GM23338 (cell line): ENCODE results near the gene CD46. TPM values are rescaled to one million over a fixed set of nuclear protein-coding genes. Genes with fewer than 3 reads are reported as not detected.
A peak's percentile ranks its signal among the peaks of the same experiment; 100 is the strongest.

Experiments used
- ATAC-seq: fragments of 200-7000 bp; cut with Tn5 transposase; 3 replicates; pipeline ENCODE4 v1.9.1; 2020
- DNase-seq: peaks from one replicate; pipeline ENCODE4 v3.0.0-alpha.2; 2015; ENCODE audit warnings: low spot score
- H2AFZ ChIP-seq: fragments of 200-600 bp; sonication (generic); 2 replicates; pipeline ENCODE4 v1.8.0; 2016; ENCODE audit warnings: antibody characterized with exemption, mild to moderate bottlenecking, moderate library complexity
- H3F3A ChIP-seq: fragments of 200-600 bp; sonication (generic); replicated peaks from 2 replicates; pipeline ENCODE4 v1.8.0; 2017; ENCODE audit warnings: antibody characterized with exemption, mixed run types, low read depth
- H3K27ac ChIP-seq: fragments of 200-600 bp; sonication (generic); 2 replicates; pipeline ENCODE4 v1.6.1; 2016; ENCODE audit warnings: low read depth
- H3K27me3 ChIP-seq: fragments of 200-600 bp; sonication (generic); 2 replicates; pipeline ENCODE4 v1.8.0; 2016; ENCODE audit warnings: mild to moderate bottlenecking, mixed run types, moderate library complexity; ENCODE audit not compliant: insufficient read depth
- H3K36me3 ChIP-seq: fragments of 200-600 bp; sonication (generic); 2 replicates; pipeline ENCODE4 v1.8.0; 2016; ENCODE audit warnings: mild to moderate bottlenecking; ENCODE audit not compliant: insufficient read depth
- H3K4me1 ChIP-seq: fragments of 200-600 bp; sonication (generic); 2 replicates; pipeline ENCODE4 v1.8.0; 2016; ENCODE audit warnings: mild to moderate bottlenecking, moderate library complexity; ENCODE audit not compliant: insufficient read depth
- H3K4me2 ChIP-seq: fragments of 200-600 bp; sonication (generic); 2 replicates; pipeline ENCODE4 v1.7.1; 2017; ENCODE audit warnings: mixed run types
- H3K4me3 ChIP-seq: fragments of 200-600 bp; sonication (generic); 2 replicates; pipeline ENCODE4 v1.6.1; 2016; ENCODE audit warnings: mixed run types
- H3K79me2 ChIP-seq: fragments of 200-600 bp; sonication (generic); replicated peaks from 2 replicates; pipeline ENCODE4 v1.8.0; 2017; ENCODE audit warnings: mild to moderate bottlenecking; ENCODE audit not compliant: insufficient read depth
- H3K9me2 ChIP-seq: fragments of 200-600 bp; sonication (generic); 2 replicates; pipeline ENCODE4 v1.8.0; 2017; ENCODE audit not compliant: insufficient read depth
- H4K20me1 ChIP-seq: fragments of 200-600 bp; sonication (generic); replicated peaks from 2 replicates; pipeline ENCODE4 v1.8.0; 2017; ENCODE audit warnings: mild to moderate bottlenecking; ENCODE audit not compliant: insufficient read depth
- H3K27ac Mint-ChIP-seq: 2 replicates; pipeline ENCODE4 v1.8.0; 2020; ENCODE audit warnings: inconsistent platforms, mild to moderate bottlenecking, moderate library complexity, mixed read lengths
- H3K27me3 Mint-ChIP-seq: 3 replicates; pipeline ENCODE4 v1.8.0; 2022; ENCODE audit warnings: low read depth, mild to moderate bottlenecking, moderate library complexity, mixed read lengths, inconsistent platforms; ENCODE audit not compliant: insufficient read depth, poor library complexity
- H3K36me3 Mint-ChIP-seq: 3 replicates; pipeline ENCODE4 v1.8.0; 2021; ENCODE audit warnings: low read depth, mild to moderate bottlenecking, inconsistent platforms, moderate library complexity, mixed read lengths
- H3K4me1 Mint-ChIP-seq: 3 replicates; pipeline ENCODE4 v1.8.0; 2020; ENCODE audit warnings: mild to moderate bottlenecking, inconsistent platforms, mixed read lengths
- H3K4me3 Mint-ChIP-seq: 3 replicates; pipeline ENCODE4 v1.8.0; 2021; ENCODE audit warnings: moderate library complexity, mild to moderate bottlenecking, inconsistent platforms, mixed read lengths
- H3K9me3 Mint-ChIP-seq: 3 replicates; pipeline ENCODE4 v1.8.0; 2020; ENCODE audit warnings: moderate library complexity, mild to moderate bottlenecking, inconsistent platforms, mixed read lengths
- CREB1 ChIP-seq: fragments of 250-450 bp; sonication (Bioruptor Pico); IDR thresholded peaks from 2 replicates; pipeline ENCODE4 v1.5.0; 2020; ENCODE audit warnings: low read depth, mild to moderate bottlenecking, moderate library complexity
- ETS1 ChIP-seq: IDR thresholded peaks from 2 replicates; pipeline ENCODE4 v1.6.1; 2016; ENCODE audit warnings: antibody characterized with exemption
- EZH2 ChIP-seq: fragments of 200-600 bp; sonication (generic); IDR thresholded peaks from one replicate; pipeline ENCODE4 v1.8.0; 2017; ENCODE audit warnings: antibody characterized with exemption, mild to moderate bottlenecking, low read depth; ENCODE audit not compliant: unreplicated experiment
- EZH2phosphoT487 ChIP-seq: fragments of 200-600 bp; sonication (generic); IDR thresholded peaks from one replicate; pipeline ENCODE4 v1.8.1; 2018; ENCODE audit warnings: antibody characterized with exemption; ENCODE audit not compliant: unreplicated experiment
- JUNB ChIP-seq: IDR thresholded peaks from one replicate; pipeline ENCODE4 v1.6.1; 2016; ENCODE audit warnings: antibody characterized with exemption; ENCODE audit not compliant: unreplicated experiment
- NANOG ChIP-seq: IDR thresholded peaks from 2 replicates; pipeline ENCODE4 v1.6.1; 2016; ENCODE audit warnings: antibody characterized with exemption, borderline replicate concordance
- POLR2AphosphoS5 ChIP-seq: IDR thresholded peaks from 2 replicates; pipeline ENCODE4 v1.6.1; 2016; ENCODE audit warnings: antibody characterized with exemption, low read depth
- REST ChIP-seq: IDR thresholded peaks from one replicate; pipeline ENCODE4 v1.6.1; 2018; ENCODE audit warnings: antibody characterized with exemption; ENCODE audit not compliant: unreplicated experiment
- STAT1 ChIP-seq: IDR thresholded peaks from one replicate; pipeline ENCODE4 v1.6.1; 2016; ENCODE audit warnings: antibody characterized with exemption; ENCODE audit not compliant: unreplicated experiment
- ZNF114 ChIP-seq: fragments of 250-450 bp; sonication (Bioruptor Pico); IDR thresholded peaks from 2 replicates; pipeline ENCODE4 v1.5.0; 2020; ENCODE audit warnings: mild to moderate bottlenecking, moderate library complexity
- polyA plus RNA-seq: library from polyadenylated mRNA; unstranded; fragments of >200 nt; fragmentation: Nextera tagmentation; extraction: Ambion mirVana; gene quantifications from 2 replicates; pipeline ENCODE4 v1.2.1, GENCODE V29; 2016
- total RNA-seq: library from RNA; depleted of rRNA; stranded (reverse); fragments of >200 nt; shearing (Covaris generic); gene quantifications from 2 replicates; pipeline ENCODE4 v1.2.3, GENCODE V29; 2014
- TF ChIP-seq, protein P1 (sequence below), 2 experiments: fragments of 200-600 bp in 1 of 2; sonication (generic) in 1 of 2; conservative IDR thresholded peaks; 2 replicates each; pipeline versions ENCODE4 v1.5.1 to v1.6.1; 2016 to 2017; ENCODE audit warnings: antibody characterized with exemption in 2 of 2, low read depth in 2 of 2, mild to moderate bottlenecking in 2 of 2, moderate library complexity in 1 of 2

The CD46 gene
- total and polyA plus RNA-seq, 2 experiments from 2014 or later: 199 to 209 TPM

GRCh38 chr1:207840380-207840779 lies 88.5 kb downstream of the CD46 start:
- no peaks in the 10 kb centered on the region for H3K9me3 Mint-ChIP-seq
- H3K36me3 Mint-ChIP-seq: no peaks in the 10 kb centered on the region
- no peak overlapping the region for H3K27ac ChIP-seq
- no peak overlapping the region for H2AFZ ChIP-seq
- H3K79me2 ChIP-seq: no peaks in the 10 kb centered on the region
- TF ChIP-seq CREB1 (no peak), NANOG (no peak), ETS1 (no peak), EZH2 (no peak), ZNF114 (CRISPR knock-in tag) (no peak), EZH2phosphoT487 (no peak), POLR2AphosphoS5 (no peak)
- TF ChIP-seq, protein P1, sequence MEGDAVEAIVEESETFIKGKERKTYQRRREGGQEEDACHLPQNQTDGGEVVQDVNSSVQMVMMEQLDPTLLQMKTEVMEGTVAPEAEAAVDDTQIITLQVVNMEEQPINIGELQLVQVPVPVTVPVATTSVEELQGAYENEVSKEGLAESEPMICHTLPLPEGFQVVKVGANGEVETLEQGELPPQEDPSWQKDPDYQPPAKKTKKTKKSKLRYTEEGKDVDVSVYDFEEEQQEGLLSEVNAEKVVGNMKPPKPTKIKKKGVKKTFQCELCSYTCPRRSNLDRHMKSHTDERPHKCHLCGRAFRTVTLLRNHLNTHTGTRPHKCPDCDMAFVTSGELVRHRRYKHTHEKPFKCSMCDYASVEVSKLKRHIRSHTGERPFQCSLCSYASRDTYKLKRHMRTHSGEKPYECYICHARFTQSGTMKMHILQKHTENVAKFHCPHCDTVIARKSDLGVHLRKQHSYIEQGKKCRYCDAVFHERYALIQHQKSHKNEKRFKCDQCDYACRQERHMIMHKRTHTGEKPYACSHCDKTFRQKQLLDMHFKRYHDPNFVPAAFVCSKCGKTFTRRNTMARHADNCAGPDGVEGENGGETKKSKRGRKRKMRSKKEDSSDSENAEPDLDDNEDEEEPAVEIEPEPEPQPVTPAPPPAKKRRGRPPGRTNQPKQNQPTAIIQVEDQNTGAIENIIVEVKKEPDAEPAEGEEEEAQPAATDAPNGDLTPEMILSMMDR (conservative IDR thresholded peaks at IDR 0.05; ENCODE audit: low read depth in 2 of 2): peak; percentile 17 to 18; a peak in 1 of 4 replicates
- peaks cover 2% of the 10 kb centered on the region for H3K27me3 Mint-ChIP-seq
- H3K27ac Mint-ChIP-seq: no peak overlapping the region
- no peaks in the 10 kb centered on the region for H3K4me1 ChIP-seq
- no peaks in the 10 kb centered on the region for H3F3A ChIP-seq
- no peak overlapping the region for H3K4me3 Mint-ChIP-seq
- peaks cover 7% of the 10 kb centered on the region; the same call in 2 of the 3 replicates for H3K4me1 Mint-ChIP-seq
- DNase-seq (peak; percentile 25), ATAC-seq (peak; percentile 67)
- H3K4me3 ChIP-seq: no peak overlapping the region
- H4K20me1 ChIP-seq: no peaks in the 10 kb centered on the region
- H3K27me3 ChIP-seq: no peaks in the 10 kb centered on the region
- no peaks in the 10 kb centered on the region for H3K36me3 ChIP-seq
- H3K9me2 ChIP-seq: 0 out of 2 replicates have a peak, but pooled peaks cover 6% of the 10 kb centered on the region
- no peak overlapping the region for H3K4me2 ChIP-seq

DNA sequence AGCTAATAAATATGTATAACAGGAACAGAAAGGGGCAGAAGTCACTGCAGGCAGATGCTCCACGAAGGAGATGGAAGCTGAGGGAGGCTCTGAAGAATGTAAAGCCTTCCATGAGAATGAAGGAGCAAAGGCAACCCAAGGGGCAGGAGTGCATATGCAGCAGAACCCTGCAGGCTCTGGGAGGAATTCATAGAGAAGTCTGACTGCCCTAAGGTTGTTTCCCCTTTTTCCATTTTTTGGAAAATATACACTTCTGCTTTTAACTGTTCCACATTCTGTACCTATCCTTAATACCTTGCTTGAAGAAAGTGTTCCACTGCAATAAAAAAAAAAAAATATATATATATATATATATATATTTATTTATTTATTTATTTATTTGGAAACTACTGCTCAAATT lies 89.4 kb downstream of the CD46 start:
- no peak overlapping the region for H2AFZ ChIP-seq
- no peaks in the 10 kb centered on the region for H3K79me2 ChIP-seq
- Mint-ChIP-seq H3K27ac (no peak overlapping the region), H3K9me3 (no peaks in the 10 kb centered on the region), H3K27me3 (peaks cover 2% of the 10 kb centered on the region), H3K36me3 (no peaks in the 10 kb centered on the region), H3K4me3 (no peak overlapping the region), H3K4me1 (peaks cover 7% of the 10 kb centered on the region; the same call in 2 of the 3 replicates)
- H3F3A ChIP-seq: no peaks in the 10 kb centered on the region
- H3K36me3 ChIP-seq: no peaks in the 10 kb centered on the region
- no peak overlapping the region for H3K27ac ChIP-seq
- DNase-seq (peak; percentile 29), ATAC-seq (no peak; the same call in 2 of the 3 replicates)
- H3K4me3 ChIP-seq: no peak overlapping the region
- no peaks in the 10 kb centered on the region for H3K9me2 ChIP-seq
- H3K4me1 ChIP-seq: no peaks in the 10 kb centered on the region
- H3K27me3 ChIP-seq: no peaks in the 10 kb centered on the region
- no peak overlapping the region for H3K4me2 ChIP-seq
- H4K20me1 ChIP-seq: no peaks in the 10 kb centered on the region
- TF ChIP-seq JUNB (no peak), CREB1 (no peak), REST (no peak), ETS1 (no peak), STAT1 (no peak), EZH2phosphoT487 (no peak), NANOG (no peak), EZH2 (no peak)
- TF ChIP-seq, protein P1 (conservative IDR thresholded peaks at IDR 0.05; ENCODE audit: low read depth in 2 of 2): no peak
